Liver (tissue), 9 donors: Measurements from ENCODE around the gene CBLL1. TPM values are rescaled to one million over a fixed set of nuclear protein-coding genes. Genes with fewer than 3 reads are reported as not detected.

Experiments used
- DNase-seq: peaks from one replicate; pipeline ENCODE4 v3.0.0-alpha.2; 2017; ENCODE audit warnings: low spot score
- H3K27ac ChIP-seq, 2 donors: one replicate each; pipeline ENCODE4 v1.7.0; 2013; ENCODE audit warnings: inconsistent platforms in 2 of 2, low read length in 2 of 2, control low read depth in 1 of 2, low read depth in 1 of 2, mild to moderate bottlenecking in 1 of 2
- H3K27me3 ChIP-seq, 4 donors: one replicate each; pipeline versions ENCODE4 v1.6.1 to v1.7.0; 2013; ENCODE audit warnings: low read length in 3 of 4, inconsistent platforms in 1 of 4, mild to moderate bottlenecking in 1 of 4, moderate library complexity in 1 of 4; ENCODE audit not compliant: control insufficient read depth in 4 of 4, insufficient read depth in 4 of 4
- H3K36me3 ChIP-seq, 4 donors: one replicate each; pipeline versions ENCODE4 v1.6.1 to v1.7.0; 2013; ENCODE audit warnings: low read length in 3 of 4, mild to moderate bottlenecking in 3 of 4, low read depth in 1 of 4, moderate library complexity in 1 of 4; ENCODE audit not compliant: control insufficient read depth in 4 of 4, insufficient read depth in 3 of 4
- H3K4me1 ChIP-seq, 4 donors: one replicate each; pipeline versions ENCODE4 v1.6.1 to v1.7.0; 2013; ENCODE audit warnings: low read length in 3 of 4, mild to moderate bottlenecking in 3 of 4, moderate library complexity in 1 of 4; ENCODE audit not compliant: control insufficient read depth in 4 of 4, insufficient read depth in 4 of 4
- H3K4me3 ChIP-seq, 3 donors: one replicate each; pipeline versions ENCODE4 v1.6.1 to v1.7.0; 2013; ENCODE audit warnings: low read length in 3 of 3, control low read depth in 1 of 3, low read depth in 1 of 3, mild to moderate bottlenecking in 1 of 3
- H3K9ac ChIP-seq, 2 donors: one replicate each; pipeline ENCODE4 v1.7.0; 2013; ENCODE audit warnings: low read length in 2 of 2, mild to moderate bottlenecking in 2 of 2, moderate library complexity in 2 of 2, control low read depth in 1 of 2, low read depth in 1 of 2
- H3K9me3 ChIP-seq, 4 donors: one replicate each; pipeline versions ENCODE4 v1.6.1 to v1.7.0; 2013; ENCODE audit warnings: low read length in 3 of 4; ENCODE audit not compliant: control insufficient read depth in 4 of 4
- EGR1 ChIP-seq, 2 donors: IDR thresholded peaks; 2 replicates each; pipeline ENCODE4 v1.6.1; 2016 to 2018; ENCODE audit warnings: antibody characterized with exemption in 2 of 2, low read depth in 2 of 2
- FOXA1 ChIP-seq: IDR thresholded peaks from 2 replicates; pipeline ENCODE4 v1.6.1; 2016; ENCODE audit warnings: antibody characterized with exemption
- FOXA2 ChIP-seq: IDR thresholded peaks from 2 replicates; pipeline ENCODE4 v1.6.1; 2016; ENCODE audit warnings: antibody characterized with exemption
- GABPA ChIP-seq, 2 donors: IDR thresholded peaks in 1 of 2; conservative IDR thresholded peaks in 1 of 2; 2 replicates each; pipeline ENCODE4 v1.6.1; 2016; ENCODE audit warnings: antibody characterized with exemption in 2 of 2, mild to moderate bottlenecking in 1 of 2, moderate library complexity in 1 of 2
- HNF4A ChIP-seq, 2 donors: conservative IDR thresholded peaks; 2 replicates each; pipeline ENCODE4 v1.6.1; 2016; ENCODE audit warnings: antibody characterized with exemption in 2 of 2, mild to moderate bottlenecking in 2 of 2
- HNF4G ChIP-seq: IDR thresholded peaks from 2 replicates; pipeline ENCODE4 v1.6.1; 2016; ENCODE audit warnings: antibody characterized with exemption
- NR2F2 ChIP-seq: IDR thresholded peaks from 2 replicates; pipeline ENCODE4 v1.6.1; 2016; ENCODE audit warnings: antibody characterized with exemption
- RXRA ChIP-seq, 2 donors: IDR thresholded peaks; 2 replicates each; pipeline ENCODE4 v1.6.1; 2017 to 2018; ENCODE audit warnings: antibody characterized with exemption in 2 of 2, mild to moderate bottlenecking in 1 of 2
- TAF1 ChIP-seq: conservative IDR thresholded peaks from 2 replicates; pipeline ENCODE4 v1.6.1; 2016; ENCODE audit warnings: antibody characterized with exemption, mild to moderate bottlenecking
- YY1 ChIP-seq: IDR thresholded peaks from 2 replicates; pipeline ENCODE4 v1.6.1; 2016; ENCODE audit warnings: antibody characterized with exemption, mild to moderate bottlenecking
- WGBS: extraction: QIAGEN DNeasy Blood & Tissue Kit; methylation state at CpG from one replicate; pipeline ENCODE4 v1.1.7; 2013; 5-methylcytosine and 5-hydroxymethylcytosine counted together
- polyA plus RNA-seq, 2 donors: library from polyadenylated mRNA; stranded (reverse) in 1 of 2; unstranded in 1 of 2; fragments of 200-250 nt in 1 of 2; fragments of >200 nt in 1 of 2; fragmentation: Nextera tagmentation in 1 of 2; extraction: Ambion mirVana in 1 of 2; gene quantifications; one replicate each; pipeline versions ENCODE4 v1.2.1 to v1.2.3, GENCODE V29; 2013 to 2015
- total RNA-seq, 2 donors: library from RNA; depleted of rRNA; stranded (reverse); fragments of >200 nt; gene quantifications; one replicate each; pipeline ENCODE4 v1.2.3, GENCODE V29; 2014
- TF ChIP-seq, protein P1 (sequence below): IDR thresholded peaks from 2 replicates; pipeline ENCODE4 v1.6.1; 2016; ENCODE audit warnings: antibody characterized with exemption
- TF ChIP-seq, protein P2 (sequence below): IDR thresholded peaks from 2 replicates; pipeline ENCODE4 v1.6.1; 2016; ENCODE audit warnings: antibody characterized with exemption
- TF ChIP-seq, protein P3 (sequence below): fragments of 150-350 bp; IDR thresholded peaks from 2 replicates; pipeline ENCODE4 v1.5.1; 2017; ENCODE audit warnings: improper control_type of control experiment, low read depth, low read length; ENCODE audit not compliant: missing input control
- TF ChIP-seq, protein P4 (sequence below): IDR thresholded peaks from 2 replicates; pipeline ENCODE4 v1.6.1; 2016; ENCODE audit warnings: antibody characterized with exemption
- TF ChIP-seq, protein P5 (sequence below): IDR thresholded peaks from 2 replicates; pipeline ENCODE4 v1.6.1; 2016; ENCODE audit warnings: antibody characterized with exemption, mild to moderate bottlenecking
- donor health status: healthy.
- donor health status: healthy.
- donor health status: healthy.
- donor health status: healthy.
- donor health status: healthy.

CBLL1 gene
- total and polyA plus RNA-seq, 4 donors: 5.2 to 17.0 (median 10.0) TPM

DNA sequence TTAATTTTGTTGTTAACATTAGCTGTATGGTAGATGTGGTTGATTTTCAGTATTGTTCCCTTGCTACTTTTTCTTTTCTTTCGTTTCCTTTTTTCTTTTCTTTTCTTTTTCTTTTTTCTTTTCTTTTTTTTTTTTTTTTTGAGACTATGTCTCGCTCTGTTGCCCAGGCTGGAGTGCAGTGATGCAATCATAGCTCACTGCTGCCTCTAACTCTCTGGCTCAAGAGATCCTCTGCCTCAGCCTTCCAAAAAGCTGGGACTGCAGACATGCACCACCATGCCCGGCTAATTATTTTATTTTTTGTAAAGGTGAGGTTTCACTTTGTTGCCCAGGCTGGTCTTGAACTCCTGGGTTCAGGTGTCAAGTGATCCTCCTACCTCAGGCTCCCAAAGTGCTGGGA is 44.7 kb downstream of the CBLL1 start (continued):
- TF ChIP-seq, protein P1, sequence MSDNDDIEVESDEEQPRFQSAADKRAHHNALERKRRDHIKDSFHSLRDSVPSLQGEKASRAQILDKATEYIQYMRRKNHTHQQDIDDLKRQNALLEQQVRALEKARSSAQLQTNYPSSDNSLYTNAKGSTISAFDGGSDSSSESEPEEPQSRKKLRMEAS: no peak
- TF ChIP-seq, protein P2, sequence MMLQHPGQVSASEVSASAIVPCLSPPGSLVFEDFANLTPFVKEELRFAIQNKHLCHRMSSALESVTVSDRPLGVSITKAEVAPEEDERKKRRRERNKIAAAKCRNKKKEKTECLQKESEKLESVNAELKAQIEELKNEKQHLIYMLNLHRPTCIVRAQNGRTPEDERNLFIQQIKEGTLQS: no peak
- TF ChIP-seq YY1: no peak
- TF ChIP-seq HNF4G: no peak
- no peak for TF ChIP-seq FOXA1
- no peak for TF ChIP-seq NR2F2

DNA sequence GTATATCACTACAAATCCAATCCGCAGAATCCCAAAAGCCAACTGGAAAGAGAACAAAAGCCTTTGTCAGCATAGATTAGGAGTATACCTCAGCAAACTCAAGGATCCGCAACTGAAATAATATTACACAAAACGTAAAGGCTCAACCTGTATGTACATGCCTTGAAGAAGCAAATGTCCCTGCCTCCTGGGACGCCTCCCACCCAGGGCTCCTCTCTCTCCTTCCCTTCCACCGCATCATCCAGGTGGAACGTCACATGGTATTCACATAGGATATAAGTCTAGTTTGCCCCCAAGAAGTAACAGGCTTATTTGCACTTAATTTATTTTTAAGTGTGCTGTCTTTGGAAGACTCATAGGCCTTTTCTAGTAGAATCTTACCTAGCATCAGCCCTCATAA is 45.7 kb downstream of the CBLL1 start:
- 96% methylated on average over 6 of the region's 6 CpGs for WGBS
- no peak overlapping the region for H3K9ac ChIP-seq
- TF ChIP-seq, protein P2: no peak
- TF ChIP-seq TAF1 (no peak), EGR1 (IDR thresholded peaks at IDR 0.05; ENCODE audit: low read depth in 2 of 2) (no peak), RXRA (IDR thresholded peaks at IDR 0.05) (no peak), HNF4A (conservative IDR thresholded peaks at IDR 0.05) (no peak), NR2F2 (no peak), HNF4G (no peak), GABPA (IDR thresholded peaks at IDR 0.05 in 1 of 2, conservative IDR thresholded peaks at IDR 0.05 in 1 of 2) (no peak), FOXA2 (no peak)
- TF ChIP-seq, protein P3, sequence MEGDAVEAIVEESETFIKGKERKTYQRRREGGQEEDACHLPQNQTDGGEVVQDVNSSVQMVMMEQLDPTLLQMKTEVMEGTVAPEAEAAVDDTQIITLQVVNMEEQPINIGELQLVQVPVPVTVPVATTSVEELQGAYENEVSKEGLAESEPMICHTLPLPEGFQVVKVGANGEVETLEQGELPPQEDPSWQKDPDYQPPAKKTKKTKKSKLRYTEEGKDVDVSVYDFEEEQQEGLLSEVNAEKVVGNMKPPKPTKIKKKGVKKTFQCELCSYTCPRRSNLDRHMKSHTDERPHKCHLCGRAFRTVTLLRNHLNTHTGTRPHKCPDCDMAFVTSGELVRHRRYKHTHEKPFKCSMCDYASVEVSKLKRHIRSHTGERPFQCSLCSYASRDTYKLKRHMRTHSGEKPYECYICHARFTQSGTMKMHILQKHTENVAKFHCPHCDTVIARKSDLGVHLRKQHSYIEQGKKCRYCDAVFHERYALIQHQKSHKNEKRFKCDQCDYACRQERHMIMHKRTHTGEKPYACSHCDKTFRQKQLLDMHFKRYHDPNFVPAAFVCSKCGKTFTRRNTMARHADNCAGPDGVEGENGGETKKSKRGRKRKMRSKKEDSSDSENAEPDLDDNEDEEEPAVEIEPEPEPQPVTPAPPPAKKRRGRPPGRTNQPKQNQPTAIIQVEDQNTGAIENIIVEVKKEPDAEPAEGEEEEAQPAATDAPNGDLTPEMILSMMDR: no peak
- TF ChIP-seq, protein P4, sequence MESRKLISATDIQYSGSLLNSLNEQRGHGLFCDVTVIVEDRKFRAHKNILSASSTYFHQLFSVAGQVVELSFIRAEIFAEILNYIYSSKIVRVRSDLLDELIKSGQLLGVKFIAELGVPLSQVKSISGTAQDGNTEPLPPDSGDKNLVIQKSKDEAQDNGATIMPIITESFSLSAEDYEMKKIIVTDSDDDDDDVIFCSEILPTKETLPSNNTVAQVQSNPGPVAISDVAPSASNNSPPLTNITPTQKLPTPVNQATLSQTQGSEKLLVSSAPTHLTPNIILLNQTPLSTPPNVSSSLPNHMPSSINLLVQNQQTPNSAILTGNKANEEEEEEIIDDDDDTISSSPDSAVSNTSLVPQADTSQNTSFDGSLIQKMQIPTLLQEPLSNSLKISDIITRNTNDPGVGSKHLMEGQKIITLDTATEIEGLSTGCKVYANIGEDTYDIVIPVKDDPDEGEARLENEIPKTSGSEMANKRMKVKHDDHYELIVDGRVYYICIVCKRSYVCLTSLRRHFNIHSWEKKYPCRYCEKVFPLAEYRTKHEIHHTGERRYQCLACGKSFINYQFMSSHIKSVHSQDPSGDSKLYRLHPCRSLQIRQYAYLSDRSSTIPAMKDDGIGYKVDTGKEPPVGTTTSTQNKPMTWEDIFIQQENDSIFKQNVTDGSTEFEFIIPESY: no peak
- TF ChIP-seq, protein P1: no peak
- TF ChIP-seq, protein P5, sequence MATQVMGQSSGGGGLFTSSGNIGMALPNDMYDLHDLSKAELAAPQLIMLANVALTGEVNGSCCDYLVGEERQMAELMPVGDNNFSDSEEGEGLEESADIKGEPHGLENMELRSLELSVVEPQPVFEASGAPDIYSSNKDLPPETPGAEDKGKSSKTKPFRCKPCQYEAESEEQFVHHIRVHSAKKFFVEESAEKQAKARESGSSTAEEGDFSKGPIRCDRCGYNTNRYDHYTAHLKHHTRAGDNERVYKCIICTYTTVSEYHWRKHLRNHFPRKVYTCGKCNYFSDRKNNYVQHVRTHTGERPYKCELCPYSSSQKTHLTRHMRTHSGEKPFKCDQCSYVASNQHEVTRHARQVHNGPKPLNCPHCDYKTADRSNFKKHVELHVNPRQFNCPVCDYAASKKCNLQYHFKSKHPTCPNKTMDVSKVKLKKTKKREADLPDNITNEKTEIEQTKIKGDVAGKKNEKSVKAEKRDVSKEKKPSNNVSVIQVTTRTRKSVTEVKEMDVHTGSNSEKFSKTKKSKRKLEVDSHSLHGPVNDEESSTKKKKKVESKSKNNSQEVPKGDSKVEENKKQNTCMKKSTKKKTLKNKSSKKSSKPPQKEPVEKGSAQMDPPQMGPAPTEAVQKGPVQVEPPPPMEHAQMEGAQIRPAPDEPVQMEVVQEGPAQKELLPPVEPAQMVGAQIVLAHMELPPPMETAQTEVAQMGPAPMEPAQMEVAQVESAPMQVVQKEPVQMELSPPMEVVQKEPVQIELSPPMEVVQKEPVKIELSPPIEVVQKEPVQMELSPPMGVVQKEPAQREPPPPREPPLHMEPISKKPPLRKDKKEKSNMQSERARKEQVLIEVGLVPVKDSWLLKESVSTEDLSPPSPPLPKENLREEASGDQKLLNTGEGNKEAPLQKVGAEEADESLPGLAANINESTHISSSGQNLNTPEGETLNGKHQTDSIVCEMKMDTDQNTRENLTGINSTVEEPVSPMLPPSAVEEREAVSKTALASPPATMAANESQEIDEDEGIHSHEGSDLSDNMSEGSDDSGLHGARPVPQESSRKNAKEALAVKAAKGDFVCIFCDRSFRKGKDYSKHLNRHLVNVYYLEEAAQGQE: no peak
- no peaks in the 10 kb centered on the region for H3K4me1 ChIP-seq
- no peak for DNase-seq
- no peak overlapping the region for H3K4me3 ChIP-seq
- no peaks in the 10 kb centered on the region for H3K36me3 ChIP-seq
- H3K27me3 ChIP-seq: no peaks in the 10 kb centered on the region
- no peaks in the 10 kb centered on the region for H3K9me3 ChIP-seq
- H3K27ac ChIP-seq: no peak overlapping the region
